Testis (tissue), 2 donors: ENCODE results near the gene RAB42.
"Not testable (repeated sequence)": the region's sequence is repeated elsewhere in the genome, so short reads cannot be mapped to it uniquely, and the experiment has no call there.

Experiments used
- POLR2A ChIP-seq: fragments of 450-650 bp; IDR thresholded peaks from one replicate; pipeline ENCODE4 v1.6.1; 2017; ENCODE audit warnings: antibody characterized with exemption, mild to moderate bottlenecking, moderate library complexity
- TF ChIP-seq, protein P1 (sequence below), 3 experiments: fragments of 450-650 bp in 2 of 3; fragments of 200-600 bp in 1 of 3; sonication (generic) in 1 of 3; IDR thresholded peaks; one replicate each; pipeline ENCODE4 v1.5.1; 2016 to 2019; ENCODE audit warnings: antibody characterized with exemption in 3 of 3, mild to moderate bottlenecking in 2 of 3, moderate library complexity in 1 of 3

- not testable (repeated sequence) for TF ChIP-seq POLR2A
- TF ChIP-seq, protein P1, sequence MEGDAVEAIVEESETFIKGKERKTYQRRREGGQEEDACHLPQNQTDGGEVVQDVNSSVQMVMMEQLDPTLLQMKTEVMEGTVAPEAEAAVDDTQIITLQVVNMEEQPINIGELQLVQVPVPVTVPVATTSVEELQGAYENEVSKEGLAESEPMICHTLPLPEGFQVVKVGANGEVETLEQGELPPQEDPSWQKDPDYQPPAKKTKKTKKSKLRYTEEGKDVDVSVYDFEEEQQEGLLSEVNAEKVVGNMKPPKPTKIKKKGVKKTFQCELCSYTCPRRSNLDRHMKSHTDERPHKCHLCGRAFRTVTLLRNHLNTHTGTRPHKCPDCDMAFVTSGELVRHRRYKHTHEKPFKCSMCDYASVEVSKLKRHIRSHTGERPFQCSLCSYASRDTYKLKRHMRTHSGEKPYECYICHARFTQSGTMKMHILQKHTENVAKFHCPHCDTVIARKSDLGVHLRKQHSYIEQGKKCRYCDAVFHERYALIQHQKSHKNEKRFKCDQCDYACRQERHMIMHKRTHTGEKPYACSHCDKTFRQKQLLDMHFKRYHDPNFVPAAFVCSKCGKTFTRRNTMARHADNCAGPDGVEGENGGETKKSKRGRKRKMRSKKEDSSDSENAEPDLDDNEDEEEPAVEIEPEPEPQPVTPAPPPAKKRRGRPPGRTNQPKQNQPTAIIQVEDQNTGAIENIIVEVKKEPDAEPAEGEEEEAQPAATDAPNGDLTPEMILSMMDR (IDR thresholded peaks at IDR 0.05), result not testable (repeated sequence)
Measured at GRCh38 chr1:28586585-28587391, 5.3 kb upstream of the RAB42 start.
